ENCODE results near the gene PAPSS2.
A peak's percentile ranks its signal among the peaks of the same experiment; 100 is the strongest.
"Not testable (repeated sequence)": the region's sequence is repeated elsewhere in the genome, so short reads cannot be mapped to it uniquely, and the experiment has no call there.

PAPSS2 gene

GRCh38 chr10:87659571-87660483 is at the start of gene PAPSS2:
Gene PAPSS2 (plus strand): TSS chr10:87659878. CDS start chr10:87659982, 104 bp downstream.
- peak; percentile 58 for DNase-seq
- H3K27me3 ChIP-seq (ENCODE audit: insufficient read depth, low read depth, severe bottlenecking) = no peaks in the 10 kb centered on the region
- TF ChIP-seq CTCF (IDR thresholded peaks at IDR 0.05; ENCODE audit: low read depth, low read length) = peak; percentile 19; the same call in 1 of the 2 replicates
- H3K4me3 ChIP-seq (ENCODE audit: low read depth, low read length) = peak within 1 kb of the TSS; percentile 89
- peak within 1 kb of the TSS; percentile 7; the same call in 1 of the 2 replicates for H3K27ac ChIP-seq
- H3K9me3 ChIP-seq (ENCODE audit: severe bottlenecking) = no peaks in the 10 kb centered on the region
- H3K36me3 ChIP-seq = no peaks in the 10 kb centered on the region

- H3K4me3 ChIP-seq (ENCODE audit: low read depth, low read length); DNase-seq; H3K27me3 ChIP-seq (ENCODE audit: insufficient read depth, low read depth, severe bottlenecking); H3K36me3 ChIP-seq; H3K27ac ChIP-seq; H3K9me3 ChIP-seq (ENCODE audit: severe bottlenecking): not testable (repeated sequence)
Measured at GRCh38 chr10:87611341-87611740, 48.3 kb upstream of the PAPSS2 start.

GRCh38 chr10:87612115-87612514 is 47.6 kb upstream of the PAPSS2 start:
- Histone ChIP-seq H3K27me3 (ENCODE audit: insufficient read depth, low read depth, severe bottlenecking) (no peaks in the 10 kb centered on the region), H3K9me3 (ENCODE audit: severe bottlenecking) (peaks cover 3% of the 10 kb centered on the region), H3K36me3 (no peaks in the 10 kb centered on the region), H3K27ac (no peak overlapping the region), H3K4me3 (ENCODE audit: low read depth, low read length) (no peak overlapping the region)
- TF ChIP-seq CTCF (IDR thresholded peaks at IDR 0.05; ENCODE audit: low read depth, low read length) = no peak
- DNase-seq = no peak

- Histone ChIP-seq H3K36me3 (no peaks in the 10 kb centered on the region), H3K27ac (no peak overlapping the region), H3K9me3 (ENCODE audit: severe bottlenecking) (peaks cover 3% of the 10 kb centered on the region), H3K4me3 (ENCODE audit: low read depth, low read length) (no peak overlapping the region), H3K27me3 (ENCODE audit: insufficient read depth, low read depth, severe bottlenecking) (no peaks in the 10 kb centered on the region)
- TF ChIP-seq CTCF (IDR thresholded peaks at IDR 0.05; ENCODE audit: low read depth, low read length) = no peak
- no peak for DNase-seq
Measured at GRCh38 chr10:87613751-87614150, 45.9 kb upstream of the PAPSS2 start.

- DNase-seq = no peak
- no peak overlapping the region for H3K4me3 ChIP-seq (ENCODE audit: low read depth, low read length)
- peaks cover 3% of the 10 kb centered on the region for H3K9me3 ChIP-seq (ENCODE audit: severe bottlenecking)
- TF ChIP-seq CTCF (IDR thresholded peaks at IDR 0.05; ENCODE audit: low read depth, low read length) = no peak
- H3K27ac ChIP-seq = no peak overlapping the region
- no peaks in the 10 kb centered on the region for H3K27me3 ChIP-seq (ENCODE audit: insufficient read depth, low read depth, severe bottlenecking)
- no peaks in the 10 kb centered on the region for H3K36me3 ChIP-seq
Measured at GRCh38 chr10:87615856-87616255, 43.8 kb upstream of the PAPSS2 start.

GRCh38 chr10:87617503-87617902 is 42.2 kb upstream of the PAPSS2 start:
- no peak for TF ChIP-seq CTCF (IDR thresholded peaks at IDR 0.05; ENCODE audit: low read depth, low read length)
- Histone ChIP-seq H3K9me3 (ENCODE audit: severe bottlenecking) (no peaks in the 10 kb centered on the region), H3K27me3 (ENCODE audit: insufficient read depth, low read depth, severe bottlenecking) (no peaks in the 10 kb centered on the region), H3K4me3 (ENCODE audit: low read depth, low read length) (no peak overlapping the region), H3K36me3 (no peaks in the 10 kb centered on the region), H3K27ac (no peak overlapping the region)
- DNase-seq = no peak

Measured in WERI-Rb-1 (cell line).